Esophagus squamous epithelium (tissue), 4 donors: ENCODE data around the gene RGCC.

Source experiments
- CTCF ChIP-seq, 6 experiments: fragments of 450-650 bp in 4 of 6; fragments of 200-600 bp in 2 of 6; sonication (generic) in 2 of 6; IDR thresholded peaks; one replicate each; pipeline ENCODE4 v1.5.1; 2016 to 2019; ENCODE audit warnings: antibody characterized with exemption in 6 of 6, mild to moderate bottlenecking in 4 of 6, moderate library complexity in 4 of 6
- POLR2A ChIP-seq, 4 donors: fragments of 450-650 bp; IDR thresholded peaks; one replicate each; pipeline ENCODE4 v1.6.1; 2017; ENCODE audit warnings: antibody characterized with exemption in 4 of 4, mild to moderate bottlenecking in 4 of 4, moderate library complexity in 3 of 4

- TF ChIP-seq CTCF (IDR thresholded peaks at IDR 0.05) (no peak), POLR2A (IDR thresholded peaks at IDR 0.05) (no peak)
Observed at GRCh38 chr13:41502673-41503072, 45.3 kb downstream of the RGCC start.
